Measurements from ENCODE around the gene NES.

DNA sequence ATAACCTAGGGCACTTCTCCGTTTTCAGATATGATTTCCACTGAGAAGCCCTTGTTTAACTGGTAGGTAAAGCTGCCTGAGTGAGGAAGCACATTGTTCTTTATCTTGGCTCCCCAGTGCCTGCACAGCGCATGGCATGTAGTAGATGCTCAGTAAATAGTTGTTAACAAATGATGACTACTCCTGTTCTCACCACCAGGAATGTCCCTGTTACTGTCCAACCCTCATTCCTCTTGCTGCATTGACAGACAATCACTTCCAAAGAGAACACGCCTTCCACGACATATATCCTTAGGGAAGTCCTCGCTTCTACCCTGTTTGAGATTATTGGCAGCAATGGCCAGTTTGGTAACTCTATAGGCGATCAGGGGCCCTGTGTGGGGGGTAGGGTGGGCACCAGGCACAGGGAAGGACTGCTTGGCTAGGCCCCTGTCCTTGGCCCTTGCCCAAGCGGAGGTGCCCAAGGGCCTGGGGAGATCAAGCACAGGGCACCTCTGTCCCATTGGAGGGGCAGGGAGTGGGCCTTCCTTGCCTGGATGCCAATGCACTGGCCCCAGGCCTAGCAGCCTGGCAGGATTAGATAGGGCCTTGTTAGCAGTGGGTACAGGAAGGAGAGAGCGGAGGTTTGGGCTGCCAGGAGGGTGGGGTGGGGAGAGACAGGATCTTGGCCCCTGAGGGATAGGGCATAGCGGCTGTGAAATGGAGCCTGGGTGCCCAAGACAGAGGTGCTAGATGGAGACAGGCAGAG is 10.2 kb downstream of the NES start:
- no peak for TF ChIP-seq CTCF (IDR thresholded peaks at IDR 0.05)
- TF ChIP-seq ZSCAN20 (CRISPR knock-in tag; IDR thresholded peaks at IDR 0.05) = no peak
- no peak for TF ChIP-seq EHMT2 (IDR thresholded peaks at IDR 0.05; ENCODE audit: low read depth)
- TF ChIP-seq NPAS2 (CRISPR knock-in tag; IDR thresholded peaks at IDR 0.05; ENCODE audit: borderline replicate concordance) = no peak
- TF ChIP-seq MAX (IDR thresholded peaks at IDR 0.05) = no peak
- TF ChIP-seq, protein P1, sequence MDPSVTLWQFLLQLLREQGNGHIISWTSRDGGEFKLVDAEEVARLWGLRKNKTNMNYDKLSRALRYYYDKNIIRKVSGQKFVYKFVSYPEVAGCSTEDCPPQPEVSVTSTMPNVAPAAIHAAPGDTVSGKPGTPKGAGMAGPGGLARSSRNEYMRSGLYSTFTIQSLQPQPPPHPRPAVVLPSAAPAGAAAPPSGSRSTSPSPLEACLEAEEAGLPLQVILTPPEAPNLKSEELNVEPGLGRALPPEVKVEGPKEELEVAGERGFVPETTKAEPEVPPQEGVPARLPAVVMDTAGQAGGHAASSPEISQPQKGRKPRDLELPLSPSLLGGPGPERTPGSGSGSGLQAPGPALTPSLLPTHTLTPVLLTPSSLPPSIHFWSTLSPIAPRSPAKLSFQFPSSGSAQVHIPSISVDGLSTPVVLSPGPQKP (IDR thresholded peaks at IDR 0.05; ENCODE audit: low read depth, low read length) = no peak
- no peak for TF ChIP-seq E2F6 (IDR thresholded peaks at IDR 0.05; ENCODE audit: borderline replicate concordance, low read depth)
- TF ChIP-seq EP300 (IDR thresholded peaks at IDR 0.05) = no peak
- no peak for TF ChIP-seq SMC3 (IDR thresholded peaks at IDR 0.05)

Data from A549 (cell line).